22Rv1 (cell line): ENCODE data around the gene GBE1.

Experiments
- CTCF ChIP-seq: fragments of 450-650 bp; IDR thresholded peaks from 2 replicates; pipeline ENCODE4 v1.5.1; 2017; ENCODE audit warnings: mild to moderate bottlenecking
- ZFX ChIP-seq: fragments of 450-650 bp; IDR thresholded peaks from 2 replicates; pipeline ENCODE4 v1.6.1; 2017; ENCODE audit warnings: antibody characterized with exemption, borderline replicate concordance

GRCh38 chr3:81451611-81452010 lies 309.8 kb downstream of the GBE1 start:
- TF ChIP-seq CTCF: no peak
- TF ChIP-seq ZFX: no peak
